ENCODE measurements around the gene PBXIP1. TPM values are rescaled to one million over a fixed set of nuclear protein-coding genes. Genes with fewer than 3 reads are reported as not detected.
"Not testable (repeated sequence)": the region's sequence is repeated elsewhere in the genome, so short reads cannot be mapped to it uniquely, and the experiment has no call there.

The PBXIP1 gene
- total and polyA plus RNA-seq, 12 donors, result 97.0 to 342 (median 258) TPM

GRCh38 chr1:154982897-154983648, 27.2 kb upstream of the PBXIP1 start, which contains the start of gene FLAD1:
FLAD1 (plus strand) TSS chr1:154983344; CDS start chr1:154983695, 351 bp downstream.
- H3K4me1 ChIP-seq (replicated peaks in 1 of 2), result peaks cover 7 to 14% of the 10 kb centered on the region in 2 donors
- WGBS, 4 donors, result 0 to 1% (median 0%) methylated on average over 25 to 26 of the region's 26 CpGs
- H3K27me3 ChIP-seq, result no peaks in the 10 kb centered on the region
- peak; percentile 97 to 100 (median 99) for DNase-seq
- no peak for TF ChIP-seq CTCF (IDR thresholded peaks at IDR 0.05)
- peak in 1 of 2 donors; percentile 32 for TF ChIP-seq POLR2A (IDR thresholded peaks at IDR 0.05)
- no peaks in the 10 kb centered on the region for H3K36me3 ChIP-seq (replicated peaks in 1 of 2)
- no peaks in the 10 kb centered on the region for H3K9me3 ChIP-seq (replicated peaks in 1 of 3)
- peak within 1 kb of the TSS in 3 of 4 donors; percentile 21 to 92 (median 50) for H3K4me3 ChIP-seq
- intact Hi-C loops (cut with DNase I), result no loop called here
- peak within 1 kb of the TSS in 2 of 5 donors; percentile 43 to 47 for H3K27ac ChIP-seq

- Histone ChIP-seq H3K9me3 (replicated peaks in 1 of 3) (no peaks in the 10 kb centered on the region), H3K27me3 (no peaks in the 10 kb centered on the region), H3K4me1 (replicated peaks in 1 of 2) (peaks cover 7 to 14% of the 10 kb centered on the region in 2 donors), H3K4me3 (peak overlapping the region in 1 of 4 donors; percentile 92), H3K36me3 (replicated peaks in 1 of 2) (no peaks in the 10 kb centered on the region), H3K27ac (no peak overlapping the region)
- DNase-seq, result no peak
- intact Hi-C loops (cut with DNase I), result no loop called here
- 66 to 76% (median 75%) methylated on average over 6 of the region's 6 CpGs for WGBS, 4 donors
- TF ChIP-seq CTCF (IDR thresholded peaks at IDR 0.05) (no peak), POLR2A (IDR thresholded peaks at IDR 0.05) (no peak)
These were observed 26.4 kb upstream of the PBXIP1 start for GRCh38 chr1:154982341-154982740.

GRCh38 chr1:154978360-154978759, 22.5 kb upstream of the PBXIP1 start:
- Histone ChIP-seq H3K4me1 (replicated peaks in 1 of 2) (peaks cover 4 to 20% of the 10 kb centered on the region in 2 donors), H3K9me3 (replicated peaks in 1 of 3) (no peaks in the 10 kb centered on the region), H3K4me3 (no peak overlapping the region), H3K27me3 (no peaks in the 10 kb centered on the region), H3K36me3 (replicated peaks in 1 of 2) (no peaks in the 10 kb centered on the region), H3K27ac (no peak overlapping the region)
- WGBS, 4 donors, result 91 to 97% (median 94%) methylated on average over 3 of the region's 3 CpGs
- DNase-seq, result no peak
- intact Hi-C loops (cut with DNase I), result no loop called here
- TF ChIP-seq POLR2A (IDR thresholded peaks at IDR 0.05), result no peak
- TF ChIP-seq CTCF (IDR thresholded peaks at IDR 0.05), result no peak

- intact Hi-C loops (cut with DNase I); H3K27ac ChIP-seq; H3K27me3 ChIP-seq; H3K36me3 ChIP-seq (replicated peaks in 1 of 2); H3K9me3 ChIP-seq (replicated peaks in 1 of 3); H3K4me3 ChIP-seq; DNase-seq: not testable (repeated sequence)
- H3K4me1 ChIP-seq (replicated peaks in 1 of 2), result peaks cover 8 to 25% of the 10 kb centered on the region in 2 donors
- 48 to 65% (median 53%) methylated on average over 3 of the region's 3 CpGs for WGBS, 4 donors
These were observed 21.9 kb upstream of the PBXIP1 start for GRCh38 chr1:154977762-154978161.
